Right ventricle myocardium superior (tissue), 1 donor: ENCODE results near the gene SRSF2. TPM values are rescaled to one million over a fixed set of nuclear protein-coding genes. Genes with fewer than 3 reads are reported as not detected.
A peak's percentile ranks its signal among the peaks of the same experiment; 100 is the strongest.
"Not testable (repeated sequence)": the region's sequence is repeated elsewhere in the genome, so short reads cannot be mapped to it uniquely, and the experiment has no call there.

Experiments
- ATAC-seq: fragments of 200-7000 bp; cut with Tn5 transposase; one replicate; pipeline ENCODE4 v1.9.1; 2020; ENCODE audit warnings: mild to moderate bottlenecking; ENCODE audit not compliant: poor library complexity
- DNase-seq: peaks from one replicate; pipeline ENCODE4 v3.0.0-alpha.2; 2020
- intact Hi-C: fragments of 100-400 bp; cut with DNase I; formaldehyde crosslinking; loops from one replicate; pipeline ENCODE4 v1.11.2; 2022
- total RNA-seq: library from RNA; stranded (reverse); fragmentation: NEBNext Ultra II Directional; extraction: Animal tissue kit (Norgen Biotek cat#: 25700); gene quantifications from one replicate; pipeline ENCODE4 v1.2.1, GENCODE V29; 2021
- donor health status: DM: no; HTN: yes; CAD: no; lungs with severe emphysema.

The SRSF2 gene
- total RNA-seq, 1 donor from 2014 or later = 61.2 TPM

DNA sequence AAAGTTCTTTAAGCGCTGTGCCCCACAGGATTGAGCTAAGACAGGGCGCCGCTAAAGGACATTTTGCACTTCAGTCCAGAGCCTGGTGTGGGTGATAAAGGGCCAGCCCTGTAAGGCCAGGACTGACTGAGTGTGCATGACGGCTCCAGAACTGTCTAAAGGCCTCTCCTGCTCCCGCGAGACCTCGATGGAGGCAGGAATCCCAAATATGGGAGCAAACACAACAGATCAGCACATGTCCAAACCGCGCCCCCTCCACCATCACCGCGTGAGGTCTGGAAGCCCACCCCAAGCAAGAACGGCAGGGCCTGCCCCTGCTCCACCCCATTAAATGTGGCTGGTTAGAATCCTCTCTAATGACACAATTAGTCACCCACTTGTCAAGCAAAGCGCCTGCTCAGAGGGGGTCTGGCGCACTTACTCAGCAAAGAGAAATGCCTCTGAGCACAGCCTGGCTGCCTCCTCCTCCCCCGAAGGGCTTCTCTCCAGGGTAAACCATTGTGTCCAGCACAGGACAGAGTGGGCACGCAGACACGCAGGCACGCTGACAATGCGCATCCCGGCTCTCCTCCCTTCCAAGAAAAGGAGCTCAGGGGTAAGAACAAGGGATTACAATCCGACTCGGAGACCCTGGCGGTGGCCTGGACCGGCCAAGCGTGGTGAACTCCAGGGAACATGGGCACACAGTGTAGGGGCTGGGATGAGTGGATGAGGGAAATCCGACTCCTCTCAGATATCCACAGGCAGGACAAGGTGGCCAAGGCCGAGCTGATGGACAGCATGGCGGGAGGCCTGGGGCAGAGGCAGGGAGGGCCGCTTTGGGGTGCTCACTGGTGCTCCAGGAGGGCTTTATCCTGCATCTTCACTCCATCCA lies 27.8 kb downstream of the SRSF2 start:
- ATAC-seq = peak; percentile 77
- DNase-seq = peak; percentile 93
- intact Hi-C loops = no loop called here

GRCh38 chr17:76707985-76708807 lies 28.9 kb downstream of the SRSF2 start:
- ATAC-seq = peak; percentile 8
- intact Hi-C loops = no loop called here
- DNase-seq = peak; percentile 55

DNA sequence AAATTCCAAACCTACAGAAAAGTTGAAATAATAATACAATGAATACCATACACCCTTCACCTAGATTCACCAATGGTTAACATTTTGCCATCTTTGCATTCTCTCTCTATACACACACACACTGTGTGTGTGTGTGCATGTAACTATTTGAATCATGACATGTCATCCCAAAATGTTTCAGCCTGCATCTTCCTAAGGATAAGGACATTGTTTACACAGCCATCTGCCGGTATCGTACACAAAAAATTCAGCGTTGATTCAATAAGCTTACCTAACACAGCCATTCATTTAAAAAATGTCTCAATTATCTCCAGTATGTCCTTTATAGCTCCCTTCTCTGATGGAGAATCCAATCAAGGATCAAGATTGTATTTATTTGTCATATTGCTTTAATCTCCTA lies 30.3 kb downstream of the SRSF2 start:
- ATAC-seq = no peak
- no peak for DNase-seq
- intact Hi-C loops = no loop called here

- intact Hi-C loops = no loop called here
- ATAC-seq = no peak
- DNase-seq = no peak
These were observed 32.3 kb downstream of the SRSF2 start for GRCh38 chr17:76704805-76705204.

DNA sequence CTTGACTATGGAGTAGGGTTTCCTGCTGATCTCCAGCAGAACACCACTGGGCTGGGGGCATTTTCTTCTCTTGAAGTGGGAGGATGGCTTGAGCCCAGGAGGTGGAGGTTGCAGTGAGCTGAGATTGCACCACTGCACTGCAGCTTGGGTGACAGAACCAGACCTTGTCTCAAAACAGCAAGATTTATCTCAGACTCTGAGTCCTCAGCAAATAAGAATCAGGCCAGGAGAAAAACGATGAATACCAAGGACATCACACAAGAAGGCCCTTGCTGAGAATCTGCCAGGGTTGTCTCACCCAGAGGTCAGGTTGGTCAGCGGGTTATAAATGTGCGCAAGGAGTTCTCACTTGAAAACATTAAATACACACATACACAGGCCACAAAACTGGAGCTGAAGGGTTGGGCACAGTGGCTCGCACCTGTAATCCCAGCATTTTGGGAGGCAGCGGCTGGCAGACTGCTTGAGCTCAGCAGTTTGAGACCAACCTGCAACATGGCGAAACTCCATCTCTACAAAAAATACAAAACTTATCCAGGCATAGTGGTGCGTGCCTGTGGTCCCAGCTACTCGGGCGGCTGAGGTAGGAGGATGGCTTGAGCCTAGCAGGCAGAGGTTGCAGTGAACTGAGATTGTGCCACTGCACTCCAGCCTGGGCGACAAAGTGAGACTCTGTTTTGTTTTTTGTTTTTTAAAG lies 34.0 kb downstream of the SRSF2 start:
- ATAC-seq (no peak), DNase-seq (peak; percentile 30)
- intact Hi-C loops = no loop called here

GRCh38 chr17:76702076-76702475 lies 35.1 kb downstream of the SRSF2 start:
- intact Hi-C loops = no loop called here
- no peak for DNase-seq

DNA sequence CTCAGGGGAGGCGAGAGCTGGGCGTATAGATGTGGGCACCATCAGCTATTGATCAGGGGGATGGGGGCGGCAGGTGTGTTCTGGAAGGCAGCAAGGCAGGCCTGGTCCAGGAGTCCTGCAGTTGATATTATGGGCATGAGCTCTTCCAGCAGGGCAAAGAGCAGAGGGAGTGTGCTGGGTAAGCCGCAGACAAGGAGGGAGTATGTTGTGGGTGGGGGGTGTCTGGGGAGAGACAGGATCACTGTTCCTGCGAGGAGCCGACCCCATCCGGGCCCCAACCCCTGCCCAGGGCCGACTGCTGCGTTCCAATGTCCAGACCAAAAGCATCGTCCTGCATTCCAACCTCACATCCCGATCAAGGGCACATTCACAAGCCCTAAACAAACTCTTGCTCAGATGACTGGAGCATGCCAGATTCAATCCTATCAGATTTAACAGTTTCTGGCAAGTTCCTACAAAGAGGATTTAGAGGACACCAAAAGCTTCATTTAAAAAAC lies 35.6 kb downstream of the SRSF2 start:
- intact Hi-C loops = no loop called here
- DNase-seq (peak; percentile 33), ATAC-seq (peak; percentile 1)

More at GRCh38 chr17:76702076-76702475, 35.1 kb downstream of the SRSF2 start:
- ATAC-seq = no peak

DNA sequence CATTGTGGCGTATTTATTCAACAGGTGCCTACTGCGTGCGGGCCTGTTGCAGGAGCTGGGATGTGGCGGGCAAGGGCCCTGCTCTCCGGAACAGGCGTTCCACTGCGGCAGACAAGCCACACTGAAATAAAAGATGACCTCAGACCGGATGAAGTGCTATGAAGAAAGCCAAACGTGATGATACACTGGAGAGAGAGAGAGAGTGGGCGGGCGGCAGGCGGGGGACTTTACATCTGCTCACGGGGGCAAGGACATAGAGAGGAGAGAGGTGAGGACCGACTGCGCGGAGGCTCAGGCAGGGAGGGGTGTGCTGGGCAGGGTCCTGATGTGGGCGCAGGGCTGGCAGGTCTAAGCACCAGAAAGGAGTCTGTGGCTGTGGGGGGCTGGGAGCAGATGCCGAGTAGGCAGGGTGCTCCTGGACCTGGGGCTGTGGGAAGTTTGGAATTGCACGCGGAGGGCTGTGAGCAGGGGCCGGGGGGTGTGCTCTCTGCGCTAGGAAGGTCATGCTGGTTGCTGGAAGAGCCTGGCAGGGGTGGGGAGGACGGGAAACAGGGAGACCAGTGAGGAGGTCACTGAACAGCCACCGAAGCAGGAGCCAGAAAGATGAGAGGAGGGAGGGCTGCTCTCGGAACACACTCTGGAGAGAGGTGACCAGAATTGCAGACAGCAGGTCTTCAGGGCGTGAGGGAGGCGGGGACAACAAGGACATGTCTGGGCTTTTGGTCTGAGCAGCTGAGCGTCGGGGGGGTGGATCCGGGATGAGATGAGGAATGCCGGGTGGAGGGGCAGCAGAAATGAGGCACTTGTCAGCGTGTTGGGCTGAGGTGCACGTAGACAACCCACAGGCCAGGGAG lies 36.3 kb downstream of the SRSF2 start:
- intact Hi-C loops = no loop called here
- DNase-seq (peak; percentile 79), ATAC-seq (peak; percentile 79)

GRCh38 chr17:76700270-76700616 lies 36.9 kb downstream of the SRSF2 start:
- intact Hi-C loops = no loop called here
- DNase-seq (no peak), ATAC-seq (peak; percentile 19)

DNA sequence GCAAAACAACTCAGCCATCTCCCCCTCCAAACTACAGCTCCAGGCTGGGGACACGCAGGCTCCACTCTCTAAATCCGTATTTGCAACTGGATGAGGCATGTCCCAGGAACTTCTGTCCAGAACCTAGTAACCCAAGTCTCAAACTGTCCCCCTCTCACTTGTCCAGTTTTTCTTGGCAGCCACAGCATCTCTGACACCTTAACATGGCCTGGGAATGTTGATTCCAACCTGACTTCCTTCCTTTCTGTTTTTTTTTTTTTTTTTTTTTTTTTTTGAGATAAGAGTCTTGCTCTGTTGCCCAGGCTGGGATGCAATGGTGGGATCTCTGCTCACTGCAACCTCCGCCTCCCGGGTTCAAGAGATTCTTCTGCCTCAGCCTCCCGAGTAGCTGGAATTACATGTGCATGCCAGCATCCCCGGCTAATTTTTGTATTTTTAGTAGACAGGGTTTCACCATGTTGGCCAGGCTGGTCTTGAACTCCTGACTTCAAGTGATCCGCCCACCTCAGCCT lies 38.6 kb downstream of the SRSF2 start:
- intact Hi-C loops, DNase-seq, ATAC-seq: not testable (repeated sequence)

- intact Hi-C loops = no loop called here
- peak; percentile 51 for DNase-seq
- peak; percentile 21 for ATAC-seq
These were observed 39.2 kb downstream of the SRSF2 start for GRCh38 chr17:76697702-76698465.

DNA sequence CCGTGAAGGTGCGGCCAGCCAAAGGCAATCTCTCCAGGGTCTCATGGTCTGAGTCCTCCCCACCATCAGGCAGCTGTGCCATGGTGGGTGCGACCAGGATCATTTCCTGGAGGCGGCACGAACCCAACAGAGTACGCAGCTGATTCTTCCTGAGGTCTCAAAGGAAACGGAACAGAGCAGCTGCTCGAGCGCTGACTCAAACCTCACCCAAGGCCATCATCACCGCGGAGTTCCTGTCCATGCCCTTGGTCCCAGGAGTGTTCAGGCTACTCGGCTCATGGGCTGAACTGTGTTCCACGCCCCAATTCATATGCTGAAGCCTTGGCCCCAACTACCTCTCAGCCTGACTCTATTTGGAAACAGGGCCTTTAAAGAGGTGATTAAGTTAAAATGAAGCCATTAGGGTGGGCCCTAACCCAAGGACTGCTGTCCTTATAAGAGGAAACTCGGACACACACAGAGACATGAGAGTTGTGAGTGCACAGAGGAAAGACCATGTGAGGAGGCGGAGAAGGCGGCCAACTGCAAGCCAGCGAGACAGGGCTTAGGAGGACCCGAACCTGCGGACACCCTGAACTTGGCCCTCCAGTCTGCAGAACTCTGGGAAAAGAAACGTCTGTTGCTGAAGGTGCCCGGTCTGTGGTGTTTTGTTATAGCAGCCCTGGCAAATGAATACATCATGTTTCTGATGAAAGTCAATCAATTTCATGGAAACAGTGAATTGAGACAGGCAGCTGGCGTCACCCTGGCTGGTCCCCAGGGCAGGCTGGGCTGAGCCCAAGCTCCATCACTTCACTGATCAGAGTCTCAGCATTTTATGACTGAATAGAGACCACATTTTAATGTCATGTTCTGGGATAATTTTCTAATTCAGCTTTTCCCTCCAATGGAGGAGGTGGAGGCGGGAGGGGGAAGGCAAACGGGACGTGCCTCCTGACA lies 40.1 kb downstream of the SRSF2 start:
- ATAC-seq (peak; percentile 9), DNase-seq (peak; percentile 72)
- intact Hi-C loops = no loop called here

DNA sequence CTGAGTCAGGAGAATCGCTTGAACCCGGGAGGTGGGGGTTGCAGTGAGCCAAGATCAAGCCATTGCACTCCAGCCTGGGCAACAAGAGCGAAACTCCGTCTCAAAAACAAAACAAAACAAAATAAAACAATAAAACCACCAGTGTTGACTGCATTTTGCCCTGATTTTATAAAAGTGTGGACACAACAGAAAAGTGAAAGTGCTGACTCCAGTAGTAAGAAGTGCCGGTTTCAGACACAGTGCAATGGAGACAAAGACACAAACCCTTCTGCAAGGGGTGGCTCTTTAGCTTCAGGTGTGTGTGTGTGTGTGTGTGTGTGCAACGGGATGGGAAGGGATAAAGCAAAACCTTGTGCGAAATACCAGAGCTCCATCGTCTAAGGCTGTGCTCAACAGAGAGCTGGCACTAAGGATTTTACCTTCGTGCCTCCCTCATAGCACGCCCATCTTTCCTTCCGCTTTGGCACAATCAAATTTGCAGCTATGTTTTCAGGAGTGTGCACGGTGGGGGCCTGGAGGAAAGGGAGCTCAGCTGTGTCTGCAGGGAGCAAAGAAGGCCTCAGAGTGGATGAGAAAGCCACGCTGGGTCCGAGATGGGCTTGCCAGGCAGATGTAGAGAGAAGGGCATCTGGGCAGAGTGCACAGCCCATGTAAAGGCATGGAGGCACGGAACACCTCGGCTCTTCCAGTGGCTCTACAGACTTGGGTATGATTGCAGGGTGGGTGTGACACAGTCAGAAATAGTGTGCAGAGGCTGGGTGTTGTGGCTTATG lies 41.9 kb downstream of the SRSF2 start:
- intact Hi-C loops = no loop called here
- ATAC-seq (no peak), DNase-seq (peak; percentile 40)

GRCh38 chr17:76691379-76692191 lies 45.5 kb downstream of the SRSF2 start:
- no peak for ATAC-seq

More at GRCh38 chr17:76691379-76692191, 45.5 kb downstream of the SRSF2 start:
- intact Hi-C loops = no loop called here
- DNase-seq = peak; percentile 34
